Central memory CD4-positive, alpha-beta T cell (primary cell): ENCODE data around the gene WFDC1.

Experiments used
- DNase-seq: peaks from one replicate; pipeline ENCODE4 v3.0.0; 2022

Gene WFDC1

GRCh38 chr16:84356176-84356575 is 61.5 kb downstream of the WFDC1 start:
- DNase-seq: no peak

GRCh38 chr16:84356591-84357116 is 62.0 kb downstream of the WFDC1 start:
- no peak for DNase-seq

DNA sequence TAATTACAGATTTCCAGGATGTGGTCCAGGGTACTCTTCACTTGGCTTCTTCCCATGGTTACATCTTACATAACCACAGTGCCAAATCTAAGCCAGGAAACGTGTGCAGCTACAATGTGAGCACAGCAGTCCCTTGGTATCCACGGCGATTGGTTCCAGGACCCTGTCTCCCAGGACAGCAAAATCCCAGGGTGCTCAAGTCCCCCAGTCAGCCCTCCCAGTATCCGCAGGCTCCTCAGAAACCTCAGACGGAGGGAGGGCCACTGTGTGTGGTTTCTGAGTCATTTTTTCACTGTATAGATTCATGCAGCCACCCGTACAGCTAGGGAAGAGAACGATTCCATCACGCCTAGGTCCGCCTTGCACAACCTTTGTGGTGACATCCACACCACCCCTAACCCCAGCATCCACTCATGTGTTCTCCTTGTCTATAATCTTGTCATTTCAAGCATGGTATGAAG is 62.5 kb downstream of the WFDC1 start:
- no peak for DNase-seq

DNA sequence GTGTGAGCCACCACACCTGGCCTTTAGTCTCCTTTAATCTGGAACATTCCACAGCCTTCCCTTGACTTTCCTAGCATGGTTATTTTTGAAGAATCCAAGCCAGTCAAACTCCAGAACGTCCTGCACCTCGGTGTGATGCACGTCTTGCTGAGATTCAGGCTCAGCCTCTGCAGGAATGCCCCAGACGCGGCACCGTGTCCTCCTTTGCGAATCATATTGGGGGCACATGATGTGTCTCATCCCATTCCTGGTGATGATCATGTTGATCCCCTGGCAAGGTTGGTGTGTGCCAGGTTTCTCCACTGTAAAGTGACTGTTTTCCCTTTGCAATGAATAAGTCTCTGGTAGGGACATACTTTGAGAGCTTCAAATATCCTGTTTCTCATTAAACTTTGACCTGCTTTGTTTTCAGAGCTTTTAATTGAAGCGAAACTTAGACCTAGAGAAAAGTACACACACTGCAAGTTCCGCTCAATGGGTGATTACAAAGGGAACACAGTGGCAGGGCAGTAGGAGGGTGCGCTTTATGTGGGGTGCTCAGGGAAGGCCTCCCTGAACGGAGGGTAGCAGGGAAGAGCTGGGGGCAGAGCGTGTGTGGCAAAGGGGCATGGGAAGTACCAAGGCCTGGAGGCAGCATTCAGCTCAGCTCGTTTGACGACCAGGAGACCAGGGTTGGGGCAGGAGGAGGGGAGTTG is 64.1 kb downstream of the WFDC1 start:
- DNase-seq: no peak

GRCh38 chr16:84359326-84359725 is 64.6 kb downstream of the WFDC1 start:
- no peak for DNase-seq

GRCh38 chr16:84360170-84360569 is 65.5 kb downstream of the WFDC1 start:
- DNase-seq: peak; percentile 33

DNA sequence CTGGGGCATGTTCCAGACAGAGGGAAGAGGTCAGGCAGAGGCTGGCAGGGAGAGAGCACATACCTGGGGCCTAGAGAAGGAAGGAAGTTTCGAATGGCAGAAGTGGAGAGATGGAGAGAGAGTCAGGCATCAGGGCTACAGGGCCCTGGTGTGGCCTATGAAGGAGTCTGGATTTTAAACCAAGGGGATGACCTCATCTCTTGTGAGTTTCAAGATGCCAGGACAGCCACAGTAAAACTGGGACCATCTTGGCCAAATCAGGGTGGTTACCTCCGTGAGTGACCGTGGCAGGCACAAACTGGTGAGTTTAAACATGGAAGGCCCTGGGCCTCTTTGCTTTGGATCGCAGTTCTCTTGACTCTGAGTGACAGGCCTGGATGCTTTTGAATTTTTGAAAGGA is 66.1 kb downstream of the WFDC1 start:
- no peak for DNase-seq

DNA sequence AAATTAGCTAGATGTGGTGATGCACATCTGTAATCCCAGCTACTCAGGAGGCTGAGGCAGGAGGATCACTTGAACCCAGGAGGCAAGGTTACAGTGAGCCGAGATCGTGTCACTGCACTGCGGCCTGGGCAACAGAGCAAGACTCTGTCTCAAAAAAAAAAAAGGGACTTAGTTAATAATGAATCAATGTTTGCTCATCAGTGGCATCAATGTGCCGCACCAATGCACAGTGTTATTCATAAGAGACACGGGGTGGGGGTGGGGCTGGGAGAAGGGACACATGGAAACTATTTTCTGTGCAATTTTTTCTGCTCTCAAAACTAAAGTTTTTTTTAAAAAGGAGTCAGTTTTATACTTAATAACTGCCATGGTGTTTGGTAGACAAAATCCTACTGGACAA is 66.9 kb downstream of the WFDC1 start:
- DNase-seq: no peak

DNA sequence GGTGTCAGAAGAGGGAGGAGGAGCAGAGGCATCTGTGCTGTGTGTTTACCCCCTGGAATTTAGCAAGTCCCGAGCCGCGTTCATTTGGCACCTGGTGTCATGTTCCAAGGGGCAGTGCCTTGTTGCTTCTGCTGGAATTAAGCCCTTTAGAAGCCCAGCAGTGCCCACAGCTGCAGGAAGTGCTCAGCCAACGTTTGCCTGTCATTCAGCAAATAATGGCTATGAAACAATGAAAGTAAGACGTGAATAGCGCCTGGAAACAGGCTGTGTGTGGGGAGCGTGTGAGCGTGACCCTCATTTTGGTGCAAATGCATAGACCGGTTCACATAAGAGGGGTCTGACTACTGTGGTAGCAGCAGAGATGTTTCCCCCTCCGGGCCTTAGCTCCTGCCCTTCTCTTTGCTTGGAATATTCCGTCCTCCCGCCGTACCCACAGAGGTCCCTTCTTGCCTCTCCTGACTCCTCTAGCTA is 67.8 kb downstream of the WFDC1 start:
- no peak for DNase-seq

DNA sequence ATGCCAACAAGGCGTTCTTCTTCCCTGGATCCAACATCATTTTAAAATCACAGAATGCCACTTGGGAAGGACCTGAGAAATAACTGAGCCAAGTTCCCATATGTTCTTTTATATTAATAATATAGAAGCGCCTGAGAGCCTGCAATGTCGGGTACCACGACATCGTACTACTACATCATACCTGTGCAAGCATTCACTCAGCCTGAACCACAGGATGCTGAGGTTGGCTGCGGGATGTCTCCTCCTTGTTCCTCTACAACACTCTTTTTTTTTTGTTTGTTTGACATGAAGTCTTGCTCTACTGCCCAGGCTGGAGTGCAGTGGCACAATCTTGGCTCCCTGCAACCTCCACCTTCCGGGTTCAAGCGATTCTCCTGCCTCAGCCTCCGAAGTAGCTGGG is 71.5 kb downstream of the WFDC1 start:
- DNase-seq: no peak

- no peak for DNase-seq
Observed at GRCh38 chr16:84367297-84367680, 72.6 kb downstream of the WFDC1 start.

GRCh38 chr16:84367750-84368307 is 73.2 kb downstream of the WFDC1 start:
- DNase-seq: no peak

GRCh38 chr16:84368308-84368996 is 73.8 kb downstream of the WFDC1 start, which contains the start of gene ATP2C2:
Gene ATP2C2 (plus strand): TSS chr16:84368538. CDS start chr16:84368616, 78 bp downstream.
- DNase-seq: no peak

GRCh38 chr16:84369105-84369504 is 74.4 kb downstream of the WFDC1 start:
- DNase-seq: no peak

DNA sequence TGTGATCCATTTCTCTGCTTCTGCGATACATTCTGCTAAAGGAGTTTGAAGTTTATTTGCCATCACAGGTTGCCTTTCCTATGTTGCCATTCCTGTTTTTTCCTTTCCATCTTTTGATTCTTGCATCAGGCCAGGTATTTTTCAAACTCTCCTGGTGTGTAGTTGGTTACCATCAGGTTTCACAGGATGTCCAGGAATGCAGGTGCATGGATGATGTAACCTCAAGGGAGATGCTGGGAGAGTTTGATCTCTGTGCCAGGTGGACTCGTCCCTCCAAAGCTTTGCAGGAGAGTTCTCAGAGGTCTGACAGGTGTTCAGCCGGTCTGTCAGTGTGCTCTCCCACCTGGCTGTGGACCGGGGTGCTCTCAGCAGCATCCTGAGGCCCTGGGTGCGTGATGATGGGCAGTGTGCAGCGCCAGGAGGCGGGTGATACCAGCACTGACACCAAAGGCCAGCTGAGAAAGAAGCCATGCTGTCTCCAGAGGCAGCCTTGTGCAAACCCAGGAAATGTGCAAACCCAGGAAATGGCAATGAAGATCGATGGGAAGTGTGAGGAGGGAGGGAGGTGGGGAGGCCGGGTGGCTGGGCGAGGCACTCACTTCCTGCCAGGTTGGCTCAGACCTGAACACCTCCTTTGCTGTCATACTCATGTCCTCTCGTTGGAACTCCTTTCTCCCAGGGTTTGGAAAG is 75.4 kb downstream of the WFDC1 start:
- DNase-seq: no peak

- DNase-seq: no peak
Observed at GRCh38 chr16:84370723-84371552, 76.3 kb downstream of the WFDC1 start.

GRCh38 chr16:84371553-84371865 is 76.8 kb downstream of the WFDC1 start:
- no peak for DNase-seq

GRCh38 chr16:84373907-84374489 is 79.3 kb downstream of the WFDC1 start:
- no peak for DNase-seq

DNA sequence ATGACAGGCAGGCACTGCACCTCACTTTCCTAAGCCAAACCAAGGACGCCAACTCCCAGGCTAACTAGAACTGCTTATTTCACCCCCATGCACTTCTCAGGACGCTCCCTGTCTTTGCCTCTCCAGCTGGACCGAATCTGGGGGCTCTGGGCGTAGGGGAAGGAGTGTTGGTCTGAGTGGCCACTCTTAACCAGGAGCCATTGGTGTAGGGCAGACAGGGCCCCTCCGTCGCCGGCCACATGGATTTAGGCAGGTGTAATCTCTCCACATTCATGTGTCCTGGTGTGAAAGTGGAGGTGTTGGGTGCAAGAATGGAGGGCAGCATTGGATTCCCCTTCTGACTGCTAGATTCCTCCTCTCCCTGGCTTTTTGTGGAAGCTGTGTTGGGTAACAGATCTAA is 83.4 kb downstream of the WFDC1 start:
- no peak for DNase-seq

- no peak for DNase-seq
Observed at GRCh38 chr16:84378567-84378966, 83.9 kb downstream of the WFDC1 start.

DNA sequence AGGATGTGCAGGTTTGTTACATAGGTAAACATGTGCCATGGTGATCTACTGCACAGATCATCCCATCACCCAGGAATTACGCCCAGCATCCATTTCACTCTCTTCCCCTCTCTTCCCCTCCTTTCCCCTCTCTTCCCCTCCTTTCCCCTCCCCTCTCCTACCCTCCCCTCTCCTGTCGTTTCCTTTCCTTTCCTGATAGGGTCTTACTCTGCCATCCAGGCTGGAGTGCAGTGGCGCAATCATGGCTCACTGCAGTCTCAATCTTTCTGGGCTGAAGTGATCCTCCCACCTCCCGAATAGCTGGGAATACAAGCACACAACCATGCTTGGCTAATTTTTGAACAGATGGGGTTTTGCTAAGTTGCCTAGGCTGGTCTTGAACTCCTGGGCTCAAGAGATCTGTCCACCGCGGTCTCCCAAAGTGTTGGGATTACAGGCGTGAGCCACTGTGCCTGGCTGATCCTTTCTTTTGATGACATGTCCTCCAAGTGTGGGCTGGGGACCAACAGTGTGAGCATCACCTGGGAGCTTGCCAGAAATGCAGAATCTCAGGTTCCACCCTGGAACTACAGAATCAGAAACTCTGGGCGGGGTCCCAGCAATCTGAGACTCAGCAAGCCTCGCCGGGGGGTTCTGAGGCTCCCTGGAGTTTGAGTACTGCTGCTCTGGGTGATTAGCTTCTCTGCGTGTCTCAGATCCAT is 84.5 kb downstream of the WFDC1 start:
- no peak for DNase-seq
